Measurements from ENCODE around the gene ACSS3. TPM values are rescaled to one million over a fixed set of nuclear protein-coding genes. Genes with fewer than 3 reads are reported as not detected.

ACSS3 gene
- total RNA-seq, 1 experiment from 2014 or later: 19.3 TPM

GRCh38 chr12:81212996-81213696 lies 135.3 kb downstream of the ACSS3 start:
- no peak overlapping the region for H3K4ac ChIP-seq (ENCODE audit: low read depth, low read length)
- no peaks in the 10 kb centered on the region for H3K23me2 ChIP-seq (ENCODE audit: insufficient read length, low read depth, low read length, poor library complexity, severe bottlenecking)
- no peak overlapping the region for H3K27ac ChIP-seq (ENCODE audit: insufficient read length, low read depth, low read length)
- no peaks in the 10 kb centered on the region for H3K79me2 ChIP-seq (ENCODE audit: insufficient read depth, low read length)
- H2BK5ac ChIP-seq (ENCODE audit: insufficient read length, low read length): no peak overlapping the region
- H3K23ac ChIP-seq (ENCODE audit: insufficient read length, low read depth, low read length): no peak overlapping the region
- H2BK12ac ChIP-seq (ENCODE audit: insufficient read length, low read depth, low read length): no peak overlapping the region
- no peak overlapping the region for H3K14ac ChIP-seq (ENCODE audit: insufficient read depth, low read length)
- no peak overlapping the region for H3K18ac ChIP-seq (ENCODE audit: insufficient read length, low read depth, low read length)
- no CpG with 5 or more reads among the region's 4 CpGs for WGBS (ENCODE audit: extremely low coverage, insufficient read length, low lambda C conversion rate)
- Mint-ChIP-seq H3K36me3 (ENCODE audit: insufficient read depth in 1 of 3, low read depth in 3 of 3) (no peaks in the 10 kb centered on the region; a peak in 1 of 7 replicates), H3K4me1 (peaks cover 38 to 44% of the 10 kb centered on the region in 2 experiments), H3K27me3 (ENCODE audit: low read depth) (no peaks in the 10 kb centered on the region; the same call in 1 of the 2 replicates), H3K9me3 (no peaks in the 10 kb centered on the region), H3K27ac (no peak overlapping the region), H3K4me3 (no peak overlapping the region)
- no peak overlapping the region for H4K5ac ChIP-seq (ENCODE audit: insufficient read length, low read depth, low read length)
- H2BK20ac ChIP-seq (ENCODE audit: low read depth, low read length, poor library complexity, severe bottlenecking): no peak overlapping the region
- no peak overlapping the region for H4K91ac ChIP-seq (ENCODE audit: insufficient read length, low read depth, low read length)
- H3T11ph ChIP-seq (ENCODE audit: low read length): no peak overlapping the region
- no peak overlapping the region for H2BK120ac ChIP-seq (ENCODE audit: low read depth, low read length, poor library complexity, severe bottlenecking)
- H4K8ac ChIP-seq (replicated peaks; ENCODE audit: insufficient read length, low read depth, low read length): no peak overlapping the region
- no peak overlapping the region for H3K56ac ChIP-seq (ENCODE audit: insufficient read length, low read depth, low read length)
- TF ChIP-seq, protein P1, sequence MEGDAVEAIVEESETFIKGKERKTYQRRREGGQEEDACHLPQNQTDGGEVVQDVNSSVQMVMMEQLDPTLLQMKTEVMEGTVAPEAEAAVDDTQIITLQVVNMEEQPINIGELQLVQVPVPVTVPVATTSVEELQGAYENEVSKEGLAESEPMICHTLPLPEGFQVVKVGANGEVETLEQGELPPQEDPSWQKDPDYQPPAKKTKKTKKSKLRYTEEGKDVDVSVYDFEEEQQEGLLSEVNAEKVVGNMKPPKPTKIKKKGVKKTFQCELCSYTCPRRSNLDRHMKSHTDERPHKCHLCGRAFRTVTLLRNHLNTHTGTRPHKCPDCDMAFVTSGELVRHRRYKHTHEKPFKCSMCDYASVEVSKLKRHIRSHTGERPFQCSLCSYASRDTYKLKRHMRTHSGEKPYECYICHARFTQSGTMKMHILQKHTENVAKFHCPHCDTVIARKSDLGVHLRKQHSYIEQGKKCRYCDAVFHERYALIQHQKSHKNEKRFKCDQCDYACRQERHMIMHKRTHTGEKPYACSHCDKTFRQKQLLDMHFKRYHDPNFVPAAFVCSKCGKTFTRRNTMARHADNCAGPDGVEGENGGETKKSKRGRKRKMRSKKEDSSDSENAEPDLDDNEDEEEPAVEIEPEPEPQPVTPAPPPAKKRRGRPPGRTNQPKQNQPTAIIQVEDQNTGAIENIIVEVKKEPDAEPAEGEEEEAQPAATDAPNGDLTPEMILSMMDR (conservative IDR thresholded peaks at IDR 0.05): no peak
- no peak overlapping the region for H3K9ac ChIP-seq (ENCODE audit: extremely low read depth, insufficient read length, low read length)
- DNase-seq: no peak
- H3K79me1 ChIP-seq (ENCODE audit: insufficient read depth, low read depth, low read length, poor library complexity, severe bottlenecking): no peaks in the 10 kb centered on the region
- H2AK5ac ChIP-seq (ENCODE audit: insufficient read length, low read length): no peak overlapping the region
- H3K9me3 ChIP-seq (ENCODE audit: control insufficient read depth, low read depth, low read length): no peaks in the 10 kb centered on the region
- no peak overlapping the region for H2BK15ac ChIP-seq (ENCODE audit: low read depth, low read length)
- H3K27me3 ChIP-seq (ENCODE audit: insufficient read depth, low read length): no peaks in the 10 kb centered on the region
- H3K4me2 ChIP-seq (ENCODE audit: insufficient read depth, insufficient read length, low read length): no peak overlapping the region
- H3K4me1 ChIP-seq (ENCODE audit: insufficient read depth, low read length): peaks cover 13% of the 10 kb centered on the region; the same call in 1 of the 2 replicates
- no peaks in the 10 kb centered on the region for H4K20me1 ChIP-seq (ENCODE audit: control insufficient read depth, insufficient read depth, insufficient read length)
- no peak overlapping the region for H2AFZ ChIP-seq (ENCODE audit: low read length)

Data from H9 (cell line).